GM12801 (cell line): ENCODE measurements around the gene ERVH48-1.

Source experiments
- CTCF ChIP-seq: IDR thresholded peaks from one replicate; pipeline ENCODE4 v1.5.1; 2011; ENCODE audit warnings: control low read depth; ENCODE audit not compliant: insufficient read length; ENCODE audit errors: extremely low read depth

ERVH48-1 gene

DNA sequence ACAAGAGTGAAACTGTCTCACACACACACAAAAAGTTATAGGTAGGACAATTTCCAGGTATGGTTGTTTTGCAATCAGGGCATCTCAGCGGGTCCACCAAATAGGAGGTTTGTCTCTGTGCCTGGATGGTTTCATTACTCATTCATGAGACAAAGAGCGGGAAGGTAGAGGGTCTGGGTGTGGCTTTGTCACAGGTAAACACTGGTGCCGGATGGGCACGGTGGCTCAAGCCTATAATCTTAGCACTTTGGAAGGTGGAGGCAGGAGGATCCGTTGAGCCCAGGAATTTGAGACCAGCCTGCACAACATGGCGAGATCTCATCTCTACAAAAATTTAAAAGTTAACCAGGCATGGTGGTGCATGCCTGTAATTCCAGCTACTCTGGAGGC, 16.3 kb upstream of the ERVH48-1 start:
- no peak for TF ChIP-seq CTCF

DNA sequence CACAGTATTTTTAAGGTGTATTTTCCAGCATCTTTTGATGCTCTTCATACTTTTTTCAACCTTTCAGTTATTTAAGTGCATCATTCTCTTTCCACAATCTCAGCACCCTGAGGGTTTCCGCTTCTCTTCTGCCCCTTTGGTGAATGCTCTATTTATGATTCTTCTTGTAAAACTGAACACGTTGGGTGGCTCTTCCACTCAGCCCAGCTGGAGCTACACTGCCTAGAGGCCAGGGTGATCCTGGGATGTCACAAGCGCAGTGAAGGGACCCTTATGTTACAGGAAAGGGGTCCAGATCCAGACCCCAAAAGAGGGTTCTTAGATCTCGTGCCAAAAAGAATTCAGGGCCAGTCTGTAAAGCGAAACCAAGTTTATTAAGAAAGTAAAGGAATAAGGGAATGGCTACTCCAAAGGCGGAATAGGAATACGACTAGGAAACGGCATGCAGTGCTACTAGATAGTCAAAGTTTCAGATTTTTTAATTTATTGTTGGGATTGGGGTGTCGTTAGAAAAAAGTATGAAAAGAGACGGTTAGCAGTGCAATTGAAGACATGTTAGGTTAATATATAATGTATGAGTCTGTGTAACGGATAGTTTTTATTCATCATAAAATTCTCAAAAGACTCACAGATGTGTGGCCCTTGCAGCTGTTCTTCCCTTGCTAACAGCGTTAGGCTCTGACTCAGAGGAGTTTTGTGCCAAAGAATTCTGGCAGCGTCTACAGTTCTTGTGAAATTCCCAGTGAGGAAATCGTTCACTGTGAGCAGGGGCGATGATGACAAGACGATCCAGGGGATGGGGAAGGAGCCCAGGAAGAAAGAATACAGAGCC, 14.4 kb upstream of the ERVH48-1 start:
- TF ChIP-seq CTCF = no peak

GRCh38 chr21:42937960-42938605, 12.7 kb upstream of the ERVH48-1 start:
- no peak for TF ChIP-seq CTCF

DNA sequence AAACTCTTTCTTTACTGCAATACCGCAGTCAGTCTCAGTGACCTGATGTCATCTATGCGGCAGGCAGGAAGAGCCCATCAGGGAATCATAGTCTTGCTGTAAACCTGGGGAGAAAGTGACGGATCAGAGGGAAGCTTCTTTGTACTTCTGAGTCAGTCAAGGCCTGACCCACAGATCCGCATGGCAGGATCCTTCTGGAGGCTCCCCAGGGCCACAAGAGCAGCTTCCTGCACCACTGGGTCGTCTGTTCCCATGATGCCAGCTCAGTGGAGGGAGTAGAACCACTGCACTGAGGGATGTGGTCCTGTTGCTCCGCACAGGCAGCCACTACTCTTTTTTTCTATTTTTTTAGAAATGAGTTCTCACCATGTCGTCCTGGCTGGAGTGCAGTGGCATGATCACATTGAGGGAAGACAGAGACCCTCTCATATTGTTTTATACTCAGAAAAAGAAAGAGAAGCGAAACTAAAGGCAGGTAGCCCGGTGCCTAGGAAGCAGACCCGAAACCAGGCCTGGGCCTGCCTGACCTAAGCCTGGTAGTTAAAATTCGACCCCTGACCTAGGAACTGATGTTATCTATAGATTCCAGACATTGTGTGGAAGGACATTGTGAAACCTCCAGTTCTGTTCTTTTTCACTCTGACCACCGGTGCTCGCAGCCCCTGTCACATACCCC, 6.3 kb upstream of the ERVH48-1 start:
- no peak for TF ChIP-seq CTCF

DNA sequence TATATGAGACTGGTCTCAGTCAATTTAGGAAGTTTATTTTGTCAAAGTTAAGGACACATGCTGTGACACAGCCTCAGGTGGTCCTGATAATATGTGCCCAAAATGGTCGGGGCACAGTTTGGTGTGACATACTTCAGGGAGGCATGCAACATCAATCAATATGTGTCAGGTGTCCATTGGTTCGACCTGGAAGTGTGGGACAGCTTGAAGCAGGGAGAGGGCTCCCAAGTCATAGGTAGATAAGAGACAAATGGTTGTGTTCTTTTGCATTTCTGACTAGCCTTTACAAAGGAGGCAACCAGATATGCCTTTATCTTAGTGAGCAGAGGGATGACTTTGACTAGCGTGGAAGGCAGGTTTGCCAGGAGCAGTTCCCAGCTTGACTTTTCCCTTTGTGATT, 4.5 kb upstream of the ERVH48-1 start:
- no peak for TF ChIP-seq CTCF

- no peak for TF ChIP-seq CTCF
Measured at GRCh38 chr21:42924433-42924751, 1.0 kb downstream of the ERVH48-1 start.

- TF ChIP-seq CTCF = no peak
Measured at GRCh38 chr21:42923553-42924432, 1.6 kb downstream of the ERVH48-1 start.
